HuH-7.5 (cell line): Measurements from ENCODE around the gene CNKSR2.

ENCODE experiments used
- DNase-seq: peaks from one replicate; pipeline ENCODE4 v3.0.0; 2011; ENCODE audit warnings: low spot score

CNKSR2 gene

DNA sequence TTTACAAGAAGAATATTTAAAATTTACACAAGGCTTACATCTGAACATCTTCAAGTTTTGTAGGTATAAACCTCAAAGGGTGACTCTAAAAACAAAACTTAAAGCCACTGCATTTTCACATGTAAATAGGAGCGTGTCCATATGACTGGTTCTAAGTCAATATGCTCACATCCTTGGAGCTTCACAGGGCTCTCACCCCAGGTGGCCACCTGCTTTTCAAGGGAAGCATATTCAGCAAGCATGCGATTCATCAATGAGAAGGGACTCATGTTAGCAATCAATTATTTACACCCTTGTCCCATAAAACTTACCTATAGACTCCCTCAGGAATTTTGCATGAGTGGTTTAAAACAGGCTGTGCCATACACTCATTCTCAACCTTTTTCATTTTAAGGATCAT is 301.7 kb downstream of the CNKSR2 start:
- no peak for DNase-seq

DNA sequence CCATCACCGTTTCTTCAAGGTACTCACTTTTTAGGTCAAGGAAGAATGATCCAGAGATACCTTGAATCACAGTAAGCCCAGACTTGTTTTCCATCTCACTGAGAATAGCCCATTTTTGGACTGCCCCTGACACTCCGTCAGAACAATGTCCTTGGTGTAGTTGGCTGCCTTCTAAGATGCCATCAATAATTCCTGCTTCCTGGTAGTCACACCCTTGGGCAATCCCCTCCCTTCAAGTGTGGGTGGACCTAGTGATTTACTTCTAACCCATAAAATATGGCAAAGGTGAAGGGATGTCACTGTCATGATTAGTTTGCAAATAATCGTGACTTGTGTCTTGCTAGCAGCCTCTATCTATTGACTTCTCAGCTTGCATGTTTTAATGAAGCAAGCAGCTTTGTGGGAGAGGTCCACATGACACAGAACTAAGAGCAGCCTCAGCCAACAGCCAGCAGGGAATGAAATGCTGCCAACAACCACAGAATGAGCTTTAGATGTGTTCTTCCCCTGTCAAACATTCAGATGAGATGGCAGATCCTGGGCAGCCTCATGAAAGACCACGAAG is 303.9 kb downstream of the CNKSR2 start:
- no peak for DNase-seq

DNA sequence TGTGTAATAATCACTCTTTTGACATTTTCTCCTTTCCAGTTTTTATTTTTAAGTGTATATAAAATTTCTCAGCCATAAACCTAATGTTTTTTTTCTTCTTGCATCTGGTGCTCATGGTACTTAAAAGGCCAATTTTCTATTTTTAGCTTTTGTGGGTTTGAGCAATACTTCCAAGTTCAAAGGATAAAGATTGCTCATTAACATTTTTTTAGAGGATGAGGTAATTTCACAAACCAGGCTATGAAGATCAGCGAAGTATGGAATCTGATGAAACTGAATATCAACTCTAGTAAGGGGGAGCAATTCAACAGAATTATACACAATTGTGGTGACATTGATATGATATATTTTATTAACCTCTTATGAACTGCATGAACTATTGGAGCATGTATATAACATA is 309.7 kb downstream of the CNKSR2 start:
- DNase-seq, result no peak

DNA sequence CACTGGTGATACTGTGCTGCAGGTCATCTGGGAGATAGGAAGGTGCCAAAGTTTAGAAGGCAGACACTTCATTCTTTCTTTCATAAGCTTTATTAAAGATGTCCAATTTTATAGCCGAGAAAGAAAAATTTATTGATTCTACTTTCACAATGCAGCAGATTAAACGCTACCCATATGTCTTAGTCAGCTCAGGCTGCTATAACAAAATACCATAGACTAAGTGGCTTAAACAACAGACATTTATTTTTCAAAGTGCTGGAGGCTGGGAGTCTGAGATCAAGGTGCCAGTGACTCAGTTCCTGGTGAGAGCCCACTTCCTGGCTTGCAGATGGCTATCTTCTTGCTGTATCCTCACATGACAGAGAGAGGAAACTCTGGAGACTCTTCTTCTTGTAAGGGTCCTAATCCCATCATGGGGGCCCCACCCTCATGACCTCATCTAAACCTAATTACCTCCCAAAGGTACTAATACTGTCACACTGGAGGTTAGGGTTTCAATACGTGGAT is 317.3 kb downstream of the CNKSR2 start:
- no peak for DNase-seq

DNA sequence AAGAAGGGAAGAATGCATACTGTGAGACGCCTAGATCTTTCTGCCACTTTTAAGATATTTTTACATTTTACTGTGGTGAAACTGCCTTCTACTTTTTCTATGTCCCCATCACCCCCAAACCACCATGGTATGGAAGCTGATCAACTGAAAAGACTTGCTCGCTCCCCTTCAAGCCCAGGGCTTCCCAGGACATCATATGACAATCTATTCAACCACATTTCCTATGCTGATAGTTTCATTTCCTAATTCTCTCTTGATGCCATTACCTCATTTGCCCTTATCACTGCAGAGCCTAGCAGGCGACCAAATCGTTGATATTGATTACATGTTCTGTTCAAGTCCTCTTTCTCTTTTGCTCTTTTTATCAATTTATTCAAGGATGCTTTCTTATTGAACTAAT is 324.1 kb downstream of the CNKSR2 start:
- DNase-seq, result no peak

DNA sequence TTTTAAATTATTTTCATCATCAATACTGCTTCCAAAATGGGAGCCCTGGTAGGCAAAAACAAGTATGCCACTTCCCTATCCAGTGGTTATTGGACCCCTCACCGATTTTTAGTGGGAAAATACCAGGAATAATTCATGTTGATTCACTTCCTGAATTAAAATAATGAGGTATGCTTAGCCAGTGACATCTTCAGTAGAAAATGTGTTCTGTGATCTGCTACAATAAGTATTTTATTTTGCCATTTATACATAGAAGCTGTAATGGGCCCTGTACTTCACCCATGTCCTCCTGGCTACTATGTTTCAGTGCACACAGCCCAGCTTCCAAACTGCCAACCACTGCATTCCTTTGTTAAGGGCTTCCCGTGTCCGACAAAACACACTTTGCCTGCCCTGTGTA is 324.9 kb downstream of the CNKSR2 start:
- no peak for DNase-seq

DNA sequence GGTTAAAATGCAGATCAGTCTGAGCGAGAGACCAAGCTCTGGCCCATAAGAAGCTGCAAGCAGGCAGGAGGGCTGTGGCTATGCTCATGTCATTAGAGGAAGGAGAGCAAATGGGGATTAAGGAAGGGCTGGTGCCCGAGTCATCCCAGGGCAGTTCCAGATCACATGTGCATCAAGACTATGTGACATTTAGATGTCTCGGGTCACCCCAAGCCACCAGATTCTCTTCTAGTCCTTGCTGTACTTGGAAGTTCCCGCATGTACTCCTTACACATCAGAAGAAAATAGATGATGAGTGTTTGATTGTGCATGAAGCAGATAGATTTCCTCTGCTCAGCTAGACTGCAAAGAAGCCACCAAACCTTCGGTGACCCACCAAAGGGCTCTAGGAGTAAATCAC is 326.1 kb downstream of the CNKSR2 start:
- DNase-seq, result no peak

DNA sequence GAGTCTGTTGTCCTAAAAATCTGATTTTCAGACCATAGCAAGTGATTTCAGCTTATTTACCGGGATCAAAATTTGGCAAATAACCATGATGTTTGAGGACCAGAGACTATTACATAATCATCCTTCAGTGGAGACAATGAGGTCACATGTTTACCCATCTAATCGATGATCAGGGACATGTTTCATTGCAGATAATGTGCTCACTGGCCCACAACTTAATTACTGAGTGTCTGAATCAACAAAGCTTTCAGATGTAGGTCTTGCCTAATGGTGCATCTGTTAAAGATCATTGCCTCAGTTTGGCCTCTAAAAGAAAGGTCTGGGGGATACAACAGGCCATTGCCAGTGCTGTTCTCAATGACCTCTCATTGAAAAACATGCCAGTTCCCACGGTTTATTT is 326.7 kb downstream of the CNKSR2 start:
- DNase-seq, result no peak

DNA sequence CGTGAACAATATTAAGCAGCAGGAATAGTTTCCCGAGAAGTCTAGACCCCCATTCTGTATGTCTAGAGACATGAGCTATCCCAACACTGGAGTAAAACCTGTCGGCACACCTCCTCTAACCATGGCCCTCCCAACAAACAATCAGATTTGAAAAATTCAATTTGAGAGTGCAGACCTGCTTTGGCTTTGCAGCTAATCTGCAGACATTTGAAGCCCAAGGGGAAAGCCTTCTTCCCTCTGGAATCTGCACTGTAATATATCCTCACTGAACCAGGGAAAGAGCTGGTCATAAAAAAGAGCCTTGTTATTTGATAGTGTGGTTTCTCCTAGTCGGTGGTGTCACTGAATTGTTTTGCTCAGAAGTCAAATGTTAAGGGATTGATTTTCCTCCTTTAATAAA is 328.5 kb downstream of the CNKSR2 start:
- no peak for DNase-seq
